NCI-H2227 treated with DMSO at 0.1 percent for 48 hours (cell line): ENCODE measurements around the gene CRYAA.

Experiments
- DNase-seq: peaks from one replicate; lab custom pipeline; 2025; lab: John Stamatoyannopoulos, UW

The CRYAA gene

GRCh38 chr21:43203591-43203990 lies 34.8 kb downstream of the CRYAA start:
- no peak for DNase-seq

GRCh38 chr21:43204638-43205037 lies 35.8 kb downstream of the CRYAA start:
- no peak for DNase-seq

GRCh38 chr21:43206231-43207042 lies 37.6 kb downstream of the CRYAA start:
- no peak for DNase-seq

- DNase-seq: no peak
Observed at GRCh38 chr21:43207043-43207315, 38.2 kb downstream of the CRYAA start.

GRCh38 chr21:43207868-43208267 lies 39.1 kb downstream of the CRYAA start:
- DNase-seq: no peak

- no peak for DNase-seq
Observed at GRCh38 chr21:43208561-43209332, 39.9 kb downstream of the CRYAA start.

GRCh38 chr21:43209575-43210453 lies 41.0 kb downstream of the CRYAA start:
- no peak for DNase-seq

GRCh38 chr21:43210454-43211071 lies 41.8 kb downstream of the CRYAA start:
- no peak for DNase-seq

GRCh38 chr21:43211072-43211759 lies 42.4 kb downstream of the CRYAA start:
- no peak for DNase-seq

GRCh38 chr21:43211760-43212115 lies 42.9 kb downstream of the CRYAA start:
- no peak for DNase-seq
